Neural crest cell (in vitro differentiated cells): ENCODE measurements around the gene ABCC12. TPM values are rescaled to one million over a fixed set of nuclear protein-coding genes. Genes with fewer than 3 reads are reported as not detected.

Experiments
- DNase-seq: peaks from one replicate; pipeline ENCODE4 v3.0.0; 2021; ENCODE audit warnings: low read depth, mixed read lengths, low spot score
- H3K27ac Mint-ChIP-seq: one replicate; pipeline ENCODE4 v1.8.0; 2021; ENCODE audit warnings: mild to moderate bottlenecking, mixed read lengths; ENCODE audit not compliant: unreplicated experiment
- H3K27me3 Mint-ChIP-seq: 2 replicates; pipeline ENCODE4 v1.8.0; 2021; ENCODE audit warnings: low read depth, mild to moderate bottlenecking, mixed read lengths
- H3K36me3 Mint-ChIP-seq: 2 replicates; pipeline ENCODE4 v1.8.0; 2021; ENCODE audit warnings: low read depth, mild to moderate bottlenecking, mixed read lengths
- H3K4me1 Mint-ChIP-seq: 2 replicates; pipeline ENCODE4 v1.8.0; 2021; ENCODE audit warnings: mixed read lengths
- H3K4me3 Mint-ChIP-seq: one replicate; pipeline ENCODE4 v1.8.0; 2021; ENCODE audit warnings: mild to moderate bottlenecking, mixed read lengths
- H3K9me3 Mint-ChIP-seq: 2 replicates; pipeline ENCODE4 v1.8.0; 2021; ENCODE audit warnings: mixed read lengths
- total RNA-seq: library from RNA; stranded (reverse); gene quantifications from 2 replicates; pipeline ENCODE4 v1.2.1, GENCODE V29; 2021
- TF ChIP-seq, protein P1 (sequence below): fragments of 200-600 bp; sonication (generic); conservative IDR thresholded peaks from 2 replicates; pipeline ENCODE4 v1.5.0; 2021; ENCODE audit warnings: antibody characterized with exemption, mild to moderate bottlenecking

ABCC12 gene
- total RNA-seq, 1 donor from 2014 or later, result 0.07 TPM

DNA sequence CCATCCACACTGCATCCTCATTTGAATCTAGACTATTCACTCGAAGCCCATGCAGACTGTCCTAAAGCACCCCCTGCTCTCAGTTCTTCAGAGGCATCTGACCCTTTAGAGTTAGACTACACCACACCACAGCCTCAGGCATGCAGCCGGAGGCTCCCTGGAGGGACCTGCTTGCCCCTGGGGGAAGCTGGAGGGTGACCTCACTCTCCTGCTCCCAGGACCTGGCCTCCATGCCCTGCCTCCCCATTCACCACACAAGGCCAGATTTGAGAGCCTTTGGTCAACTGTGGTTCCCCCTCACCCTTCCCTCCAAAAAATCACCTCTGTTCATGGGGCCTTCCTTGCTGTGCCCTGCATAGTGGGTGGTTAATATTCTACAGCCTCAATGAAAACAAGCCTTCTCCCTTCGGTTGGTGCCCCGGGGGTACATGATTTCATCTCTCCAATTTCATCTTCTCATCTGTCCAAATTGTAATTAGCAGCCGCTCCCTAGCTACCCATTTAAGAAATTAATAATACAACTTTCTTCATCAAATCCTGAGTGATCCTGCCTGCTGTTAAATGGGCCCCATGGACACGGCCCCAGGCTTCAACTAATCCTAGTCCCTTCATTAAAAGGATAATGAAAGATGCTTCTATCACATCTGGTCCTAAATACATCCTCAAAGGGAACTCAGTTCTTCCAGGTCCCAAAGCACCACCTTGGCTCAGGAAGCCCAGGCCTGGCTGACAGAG is 24.4 kb downstream of the ABCC12 start:
- Mint-ChIP-seq H3K36me3 (no peaks in the 10 kb centered on the region), H3K4me1 (peaks cover 7% of the 10 kb centered on the region), H3K27me3 (no peaks in the 10 kb centered on the region), H3K27ac (no peak overlapping the region), H3K4me3 (no peak overlapping the region), H3K9me3 (no peaks in the 10 kb centered on the region)
- TF ChIP-seq, protein P1, sequence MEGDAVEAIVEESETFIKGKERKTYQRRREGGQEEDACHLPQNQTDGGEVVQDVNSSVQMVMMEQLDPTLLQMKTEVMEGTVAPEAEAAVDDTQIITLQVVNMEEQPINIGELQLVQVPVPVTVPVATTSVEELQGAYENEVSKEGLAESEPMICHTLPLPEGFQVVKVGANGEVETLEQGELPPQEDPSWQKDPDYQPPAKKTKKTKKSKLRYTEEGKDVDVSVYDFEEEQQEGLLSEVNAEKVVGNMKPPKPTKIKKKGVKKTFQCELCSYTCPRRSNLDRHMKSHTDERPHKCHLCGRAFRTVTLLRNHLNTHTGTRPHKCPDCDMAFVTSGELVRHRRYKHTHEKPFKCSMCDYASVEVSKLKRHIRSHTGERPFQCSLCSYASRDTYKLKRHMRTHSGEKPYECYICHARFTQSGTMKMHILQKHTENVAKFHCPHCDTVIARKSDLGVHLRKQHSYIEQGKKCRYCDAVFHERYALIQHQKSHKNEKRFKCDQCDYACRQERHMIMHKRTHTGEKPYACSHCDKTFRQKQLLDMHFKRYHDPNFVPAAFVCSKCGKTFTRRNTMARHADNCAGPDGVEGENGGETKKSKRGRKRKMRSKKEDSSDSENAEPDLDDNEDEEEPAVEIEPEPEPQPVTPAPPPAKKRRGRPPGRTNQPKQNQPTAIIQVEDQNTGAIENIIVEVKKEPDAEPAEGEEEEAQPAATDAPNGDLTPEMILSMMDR, result no peak
- DNase-seq, result no peak

DNA sequence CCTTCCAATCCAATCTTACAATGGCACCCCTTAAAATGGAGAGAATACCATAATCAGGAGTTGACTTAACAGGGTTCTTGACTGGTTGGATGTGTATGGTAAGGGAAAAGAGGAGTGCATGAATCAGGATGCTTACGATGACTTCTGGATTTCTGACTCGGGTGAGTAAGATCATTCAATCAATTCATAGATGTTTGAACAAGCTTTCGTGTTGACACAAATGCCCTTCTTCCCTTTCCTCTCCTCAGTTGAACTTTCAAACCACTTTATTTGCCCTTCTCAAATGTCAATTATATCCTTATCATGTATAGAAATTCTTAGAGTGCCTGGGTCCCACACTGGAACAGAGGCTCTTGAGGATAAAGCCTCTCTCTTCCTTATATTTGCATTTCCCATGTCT is 25.9 kb downstream of the ABCC12 start:
- Mint-ChIP-seq H3K9me3 (peaks cover under 1% of the 10 kb centered on the region), H3K36me3 (no peaks in the 10 kb centered on the region), H3K4me1 (peaks cover 5% of the 10 kb centered on the region), H3K27me3 (no peaks in the 10 kb centered on the region), H3K27ac (no peak overlapping the region), H3K4me3 (no peak overlapping the region)
- TF ChIP-seq, protein P1, result no peak
- no peak for DNase-seq

DNA sequence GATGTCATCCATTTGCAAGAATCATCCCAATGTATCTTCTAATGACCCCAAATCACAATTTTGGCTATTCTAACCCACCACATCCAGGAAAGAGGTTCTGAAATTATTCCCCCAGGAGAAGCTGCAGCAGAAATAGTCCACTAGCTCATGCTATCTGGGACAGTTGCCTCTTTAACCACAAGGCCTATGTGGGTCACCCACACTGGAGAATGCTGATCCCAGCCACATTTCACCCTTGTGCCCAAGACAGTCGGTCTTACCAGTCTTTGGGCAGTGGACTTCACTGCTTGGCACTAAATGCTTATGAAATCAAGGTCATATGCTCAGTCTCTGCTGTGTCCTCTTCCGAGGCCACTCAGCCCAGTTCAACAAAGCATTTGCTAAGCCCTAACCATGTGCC is 27.0 kb downstream of the ABCC12 start:
- Mint-ChIP-seq H3K27ac (no peak overlapping the region), H3K4me3 (no peak overlapping the region), H3K9me3 (peaks cover 4% of the 10 kb centered on the region), H3K27me3 (no peaks in the 10 kb centered on the region), H3K4me1 (peaks cover 5% of the 10 kb centered on the region), H3K36me3 (no peaks in the 10 kb centered on the region)
- no peak for DNase-seq
- TF ChIP-seq, protein P1, result no peak

DNA sequence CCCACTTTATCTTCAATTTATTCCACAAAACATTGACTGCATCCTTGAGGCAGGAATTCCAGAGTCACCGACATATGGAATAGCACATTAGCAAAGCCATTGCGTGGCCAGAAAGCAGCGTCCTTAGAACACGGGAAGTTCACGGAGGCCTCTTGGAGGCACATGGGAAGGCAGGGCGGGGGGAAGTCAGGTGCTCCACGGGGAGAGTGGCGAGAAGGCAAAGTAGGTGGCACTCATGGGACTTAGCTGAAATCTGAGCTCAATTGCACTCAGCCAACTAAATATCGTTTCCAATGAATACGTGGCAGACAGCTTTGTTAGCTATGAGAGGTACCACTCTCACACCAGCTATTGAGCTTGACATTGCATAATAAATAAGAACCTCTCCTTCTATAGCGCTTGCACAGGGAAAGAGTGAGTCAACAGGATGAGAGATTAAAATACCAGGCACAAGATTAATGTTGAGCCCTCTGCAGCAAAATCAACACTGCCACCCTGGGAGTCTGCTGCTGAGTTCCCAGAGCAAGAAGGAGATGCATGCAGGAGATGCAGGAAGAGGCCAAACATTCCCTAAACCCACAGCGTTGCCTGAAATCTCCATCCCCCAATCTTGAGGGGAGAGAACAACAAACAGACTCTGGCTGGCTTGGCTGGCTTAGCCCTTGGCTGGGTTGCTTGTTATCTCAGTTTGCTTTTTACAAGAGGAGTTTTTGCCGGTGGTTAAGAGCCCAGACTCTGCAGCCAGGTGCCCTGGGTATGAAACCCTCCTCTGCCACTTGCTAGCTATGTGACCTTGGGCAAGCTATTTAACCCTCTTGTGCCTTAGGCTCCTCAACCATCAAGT is 28.8 kb downstream of the ABCC12 start:
- TF ChIP-seq, protein P1, result no peak
- Mint-ChIP-seq H3K9me3 (peaks cover 4% of the 10 kb centered on the region), H3K4me1 (peaks cover 18% of the 10 kb centered on the region), H3K27ac (no peak overlapping the region), H3K36me3 (no peaks in the 10 kb centered on the region), H3K27me3 (no peaks in the 10 kb centered on the region), H3K4me3 (no peak overlapping the region)
- DNase-seq, result no peak

DNA sequence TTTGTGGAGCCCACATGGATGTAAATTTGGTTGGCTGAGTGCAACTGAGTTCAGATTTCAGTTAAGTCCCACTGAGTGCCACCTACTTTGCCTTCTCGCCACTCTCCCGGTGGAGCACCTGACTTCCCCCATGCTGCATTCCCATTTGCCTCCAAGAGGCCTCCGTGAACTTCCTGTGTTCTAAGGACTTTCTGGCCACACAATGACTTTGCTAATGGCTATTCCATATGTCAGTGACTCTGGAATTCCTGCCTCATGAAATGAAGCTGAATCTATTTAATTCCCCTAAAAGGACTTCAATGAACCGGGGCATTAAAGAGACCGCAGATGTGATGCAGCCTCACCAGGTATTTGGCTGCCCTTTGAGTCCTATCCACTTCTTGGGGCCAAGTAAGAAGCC is 29.9 kb downstream of the ABCC12 start:
- Mint-ChIP-seq H3K9me3 (peaks cover 4% of the 10 kb centered on the region), H3K27me3 (no peaks in the 10 kb centered on the region), H3K36me3 (no peaks in the 10 kb centered on the region), H3K4me3 (no peak overlapping the region), H3K27ac (no peak overlapping the region), H3K4me1 (peaks cover 18% of the 10 kb centered on the region)
- DNase-seq, result no peak
- TF ChIP-seq, protein P1, result no peak
